Lower lobe of right lung (tissue), 2 donors: ENCODE data around the gene MYBPHL. TPM values are rescaled to one million over a fixed set of nuclear protein-coding genes. Genes with fewer than 3 reads are reported as not detected.

ENCODE experiments used
- ATAC-seq, 2 donors: fragments of 200-7000 bp; cut with Tn5 transposase; one replicate each; pipeline ENCODE4 v1.9.1; 2020 to 2022; ENCODE audit warnings: mild to moderate bottlenecking in 2 of 2, moderate library complexity in 2 of 2
- DNase-seq: peaks from one replicate; pipeline ENCODE4 v3.0.0-alpha.2; 2020
- H3K27ac ChIP-seq: fragments of 200-600 bp; one replicate; pipeline ENCODE4 v1.8.0; 2022
- H3K27me3 ChIP-seq: fragments of 200-600 bp; one replicate; pipeline ENCODE4 v1.8.0; 2022; ENCODE audit warnings: low read depth
- H3K36me3 ChIP-seq: fragments of 200-600 bp; one replicate; pipeline ENCODE4 v1.8.0; 2022; ENCODE audit warnings: mild to moderate bottlenecking
- H3K4me1 ChIP-seq: fragments of 200-600 bp; one replicate; pipeline ENCODE4 v1.8.0; 2022
- H3K4me3 ChIP-seq: fragments of 200-600 bp; one replicate; pipeline ENCODE4 v1.8.0; 2022; ENCODE audit warnings: mild to moderate bottlenecking
- H3K9me3 ChIP-seq: fragments of 200-600 bp; one replicate; pipeline ENCODE4 v1.8.0; 2022
- intact Hi-C: fragments of 100-400 bp; cut with DNase I; formaldehyde crosslinking; loops from one replicate; pipeline ENCODE4 v1.11.0; 2022
- total RNA-seq: library from RNA; stranded (reverse); fragmentation: NEBNext Ultra II Directional; extraction: Animal tissue kit (Norgen Biotek cat#: 25700); gene quantifications from one replicate; pipeline ENCODE4 v1.2.1, GENCODE V29; 2021
- TF ChIP-seq, protein P1 (sequence below): fragments of 200-600 bp; IDR thresholded peaks from one replicate; pipeline ENCODE4 v1.8.0; 2022; ENCODE audit warnings: antibody characterized with exemption, mild to moderate bottlenecking
- donor health status: DM: no; HTN: yes; CAD: no; lungs with severe emphysema.

Gene MYBPHL
- total RNA-seq, 1 donor from 2014 or later = 2.8 TPM

DNA sequence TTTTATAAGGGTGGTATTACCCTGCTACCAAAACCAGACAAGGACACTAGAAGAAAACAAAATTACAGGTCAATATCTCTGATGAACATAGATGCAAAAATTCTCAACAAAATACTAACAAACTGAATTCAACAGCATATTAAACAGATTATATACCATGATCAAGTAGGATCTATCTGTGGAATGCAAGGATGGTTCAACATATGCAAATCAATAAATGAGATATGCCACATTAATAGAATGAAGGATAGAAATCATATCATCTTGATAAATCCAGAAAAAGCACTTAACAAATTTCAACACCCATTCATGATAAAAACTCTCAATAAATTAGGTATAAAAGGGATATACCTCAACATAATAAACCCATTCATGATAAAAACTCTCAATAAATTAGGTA is 24.3 kb upstream of the MYBPHL start:
- H3K27me3 ChIP-seq = no peaks in the 10 kb centered on the region
- peaks cover 89% of the 10 kb centered on the region for H3K36me3 ChIP-seq
- TF ChIP-seq, protein P1, sequence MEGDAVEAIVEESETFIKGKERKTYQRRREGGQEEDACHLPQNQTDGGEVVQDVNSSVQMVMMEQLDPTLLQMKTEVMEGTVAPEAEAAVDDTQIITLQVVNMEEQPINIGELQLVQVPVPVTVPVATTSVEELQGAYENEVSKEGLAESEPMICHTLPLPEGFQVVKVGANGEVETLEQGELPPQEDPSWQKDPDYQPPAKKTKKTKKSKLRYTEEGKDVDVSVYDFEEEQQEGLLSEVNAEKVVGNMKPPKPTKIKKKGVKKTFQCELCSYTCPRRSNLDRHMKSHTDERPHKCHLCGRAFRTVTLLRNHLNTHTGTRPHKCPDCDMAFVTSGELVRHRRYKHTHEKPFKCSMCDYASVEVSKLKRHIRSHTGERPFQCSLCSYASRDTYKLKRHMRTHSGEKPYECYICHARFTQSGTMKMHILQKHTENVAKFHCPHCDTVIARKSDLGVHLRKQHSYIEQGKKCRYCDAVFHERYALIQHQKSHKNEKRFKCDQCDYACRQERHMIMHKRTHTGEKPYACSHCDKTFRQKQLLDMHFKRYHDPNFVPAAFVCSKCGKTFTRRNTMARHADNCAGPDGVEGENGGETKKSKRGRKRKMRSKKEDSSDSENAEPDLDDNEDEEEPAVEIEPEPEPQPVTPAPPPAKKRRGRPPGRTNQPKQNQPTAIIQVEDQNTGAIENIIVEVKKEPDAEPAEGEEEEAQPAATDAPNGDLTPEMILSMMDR = no peak
- no peak overlapping the region for H3K27ac ChIP-seq
- peaks cover 23% of the 10 kb centered on the region for H3K9me3 ChIP-seq
- no peak overlapping the region for H3K4me3 ChIP-seq
- ATAC-seq (no peak), DNase-seq (no peak)
- intact Hi-C loops = no loop called here
- no peaks in the 10 kb centered on the region for H3K4me1 ChIP-seq

DNA sequence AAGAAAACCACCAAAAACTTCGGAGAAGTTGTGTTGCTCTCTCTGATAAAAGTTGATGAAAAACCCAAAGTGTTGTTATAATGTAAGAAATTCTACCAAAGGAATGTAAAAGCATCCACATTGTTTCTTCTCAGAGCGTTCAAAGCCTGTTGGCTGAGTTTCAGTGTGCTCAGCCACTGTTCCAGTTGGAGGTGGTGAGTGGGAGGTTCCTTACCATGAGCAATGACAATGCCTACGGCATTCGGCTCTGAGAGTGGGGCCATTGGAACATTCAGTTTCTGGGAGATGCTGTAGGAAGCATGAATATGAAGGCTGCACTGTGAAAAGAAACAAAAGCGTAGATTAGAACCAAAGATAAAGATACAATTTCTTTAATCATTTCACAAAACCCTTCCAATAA is 20.5 kb upstream of the MYBPHL start:
- no peak overlapping the region for H3K27ac ChIP-seq
- TF ChIP-seq, protein P1 = no peak
- no peak for DNase-seq
- H3K27me3 ChIP-seq = no peaks in the 10 kb centered on the region
- H3K4me1 ChIP-seq = no peaks in the 10 kb centered on the region
- H3K36me3 ChIP-seq = peaks cover 90% of the 10 kb centered on the region
- peaks cover 17% of the 10 kb centered on the region for H3K9me3 ChIP-seq
- no peak overlapping the region for H3K4me3 ChIP-seq
- ATAC-seq = no peak
- intact Hi-C loops = no loop called here

- TF ChIP-seq, protein P1 = no peak
- no peak overlapping the region for H3K27ac ChIP-seq
- H3K9me3 ChIP-seq = no peaks in the 10 kb centered on the region
- intact Hi-C loops = no loop called here
- no peaks in the 10 kb centered on the region for H3K27me3 ChIP-seq
- DNase-seq (no peak), ATAC-seq (no peak)
- H3K36me3 ChIP-seq = peaks cover 97% of the 10 kb centered on the region
- no peaks in the 10 kb centered on the region for H3K4me1 ChIP-seq
- H3K4me3 ChIP-seq = no peak overlapping the region
These were observed 16.2 kb upstream of the MYBPHL start for GRCh38 chr1:109322974-109323373.

DNA sequence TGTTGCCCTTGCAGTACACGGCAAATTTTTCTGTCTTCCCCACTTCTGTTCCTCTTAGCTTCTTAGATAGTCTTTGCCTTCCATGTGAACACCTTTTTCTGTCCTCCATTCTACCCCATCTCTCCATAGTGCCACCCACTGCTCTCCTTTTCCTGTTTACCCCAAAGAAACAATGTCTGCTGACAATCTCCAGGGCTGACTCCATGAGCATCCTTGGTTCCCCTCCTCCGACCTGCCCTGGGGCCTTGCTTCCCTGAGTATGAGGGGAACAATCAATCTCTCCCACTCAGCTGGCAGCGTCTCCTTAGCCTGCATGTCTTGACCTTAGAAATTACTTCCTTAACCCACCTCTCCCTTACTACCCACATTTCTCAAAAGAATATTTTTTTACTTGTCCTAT is 12.3 kb upstream of the MYBPHL start:
- Histone ChIP-seq H3K4me3 (no peak overlapping the region), H3K27ac (no peak overlapping the region), H3K27me3 (no peaks in the 10 kb centered on the region), H3K4me1 (no peaks in the 10 kb centered on the region), H3K36me3 (peaks cover 100% of the 10 kb centered on the region), H3K9me3 (no peaks in the 10 kb centered on the region)
- DNase-seq = no peak
- TF ChIP-seq, protein P1 = no peak
- ATAC-seq = no peak
- intact Hi-C loops = no loop called here

GRCh38 chr1:109316506-109316905 is 9.7 kb upstream of the MYBPHL start:
- Histone ChIP-seq H3K27me3 (no peaks in the 10 kb centered on the region), H3K36me3 (peaks cover 99% of the 10 kb centered on the region), H3K4me3 (no peak overlapping the region), H3K27ac (no peak overlapping the region), H3K4me1 (peaks cover 10% of the 10 kb centered on the region), H3K9me3 (no peaks in the 10 kb centered on the region)
- DNase-seq (no peak), ATAC-seq (no peak)
- intact Hi-C loops = no loop called here
- TF ChIP-seq, protein P1 = no peak

- H3K9me3 ChIP-seq = no peaks in the 10 kb centered on the region
- no peak for ATAC-seq
These were observed 8.5 kb upstream of the MYBPHL start for GRCh38 chr1:109315288-109315687.

More at GRCh38 chr1:109315288-109315687, 8.5 kb upstream of the MYBPHL start:
- Histone ChIP-seq H3K4me1 (peaks cover 10% of the 10 kb centered on the region), H3K27ac (no peak overlapping the region), H3K36me3 (peaks cover 97% of the 10 kb centered on the region), H3K27me3 (no peaks in the 10 kb centered on the region), H3K4me3 (no peak overlapping the region)
- TF ChIP-seq, protein P1 = no peak
- DNase-seq = no peak
- intact Hi-C loops = no loop called here
